Measurements from ENCODE around the gene DNMBP.
A peak's percentile ranks its signal among the peaks of the same experiment; 100 is the strongest.
"Not testable (repeated sequence)": the region's sequence is repeated elsewhere in the genome, so short reads cannot be mapped to it uniquely, and the experiment has no call there.

DNMBP gene

DNA sequence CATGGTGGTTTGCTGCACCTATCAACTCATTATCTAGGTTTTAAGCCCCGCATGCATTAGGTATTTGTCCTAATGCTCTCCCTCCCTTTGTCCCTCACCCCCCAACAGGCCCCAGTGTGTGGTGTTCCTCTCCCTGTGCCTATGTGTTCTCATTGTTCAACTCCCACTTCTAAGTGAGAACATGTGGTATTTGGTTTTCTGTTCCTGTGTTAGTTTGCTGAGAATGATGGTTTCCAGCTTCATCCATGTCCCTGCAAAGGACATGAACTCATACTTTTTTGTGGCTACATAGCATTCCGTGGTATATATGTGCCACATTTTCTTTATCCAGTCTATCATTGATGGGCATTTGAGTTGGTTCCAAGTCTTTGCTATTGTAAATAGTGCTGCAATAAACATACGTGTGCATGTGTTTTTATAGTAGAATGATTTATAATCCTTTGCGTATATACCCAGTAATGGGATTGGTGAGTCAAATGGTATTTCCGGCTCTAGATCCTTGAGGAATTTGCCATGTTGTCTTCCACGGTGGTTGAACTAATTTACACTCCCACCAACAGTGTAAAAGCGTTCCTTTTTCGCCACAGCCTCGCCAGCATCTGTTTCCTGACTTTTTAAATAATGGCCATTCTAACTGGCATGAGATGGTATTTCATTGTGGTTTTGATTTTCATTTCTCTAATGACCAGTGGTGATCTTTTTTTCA lies 146.1 kb downstream of the DNMBP start:
- DNase-seq (ENCODE audit: low read depth) = not testable (repeated sequence)

GRCh38 chr10:99860466-99860865 lies 149.3 kb downstream of the DNMBP start:
- DNase-seq (ENCODE audit: low read depth) = no peak

- DNase-seq (ENCODE audit: low read depth) = no peak
These were observed 150.2 kb downstream of the DNMBP start for GRCh38 chr10:99859585-99859984.

- DNase-seq (ENCODE audit: low read depth) = no peak
These were observed 150.9 kb downstream of the DNMBP start for GRCh38 chr10:99858849-99859248.

- no peak for DNase-seq (ENCODE audit: low read depth)
These were observed 154.2 kb downstream of the DNMBP start for GRCh38 chr10:99855479-99856071.

DNA sequence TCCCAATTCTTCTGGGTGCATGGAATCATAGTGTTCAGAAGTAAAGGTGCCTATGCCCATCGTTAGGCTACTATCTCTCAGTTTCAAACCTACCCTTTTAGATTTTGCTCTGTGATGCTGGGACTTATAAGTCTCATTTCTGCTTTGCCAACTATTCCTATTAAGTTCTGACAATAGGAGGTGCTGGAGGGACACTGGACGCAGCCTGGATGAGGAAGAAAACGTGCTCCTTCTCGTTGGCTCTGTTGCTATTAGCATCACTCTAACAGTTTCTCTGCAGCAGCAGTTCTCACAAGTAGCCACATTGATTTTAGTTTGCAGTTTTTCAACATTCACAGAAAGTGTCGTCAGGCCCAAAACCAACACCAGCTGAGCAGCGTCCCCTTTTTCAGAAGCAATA lies 154.9 kb downstream of the DNMBP start:
- no peak for DNase-seq (ENCODE audit: low read depth)

DNA sequence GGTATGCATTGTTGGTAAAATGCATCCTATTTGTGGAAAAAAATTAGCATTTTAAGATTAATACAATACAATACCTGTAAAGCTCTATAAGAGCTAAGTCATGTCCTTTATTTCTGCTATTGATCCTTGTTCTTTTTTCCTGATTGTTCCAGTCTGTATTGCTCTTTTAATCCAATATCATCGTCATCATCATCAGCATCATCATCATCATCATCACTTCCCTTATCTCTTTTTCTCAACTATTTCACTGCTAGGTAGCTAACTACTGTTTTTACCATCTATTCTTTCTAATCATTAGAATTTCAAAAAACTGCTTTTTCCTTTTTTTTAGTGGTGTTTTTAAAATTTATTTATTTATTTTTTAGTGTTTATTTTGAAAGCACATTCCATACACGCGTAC lies 156.1 kb downstream of the DNMBP start:
- no peak for DNase-seq (ENCODE audit: low read depth)

DNA sequence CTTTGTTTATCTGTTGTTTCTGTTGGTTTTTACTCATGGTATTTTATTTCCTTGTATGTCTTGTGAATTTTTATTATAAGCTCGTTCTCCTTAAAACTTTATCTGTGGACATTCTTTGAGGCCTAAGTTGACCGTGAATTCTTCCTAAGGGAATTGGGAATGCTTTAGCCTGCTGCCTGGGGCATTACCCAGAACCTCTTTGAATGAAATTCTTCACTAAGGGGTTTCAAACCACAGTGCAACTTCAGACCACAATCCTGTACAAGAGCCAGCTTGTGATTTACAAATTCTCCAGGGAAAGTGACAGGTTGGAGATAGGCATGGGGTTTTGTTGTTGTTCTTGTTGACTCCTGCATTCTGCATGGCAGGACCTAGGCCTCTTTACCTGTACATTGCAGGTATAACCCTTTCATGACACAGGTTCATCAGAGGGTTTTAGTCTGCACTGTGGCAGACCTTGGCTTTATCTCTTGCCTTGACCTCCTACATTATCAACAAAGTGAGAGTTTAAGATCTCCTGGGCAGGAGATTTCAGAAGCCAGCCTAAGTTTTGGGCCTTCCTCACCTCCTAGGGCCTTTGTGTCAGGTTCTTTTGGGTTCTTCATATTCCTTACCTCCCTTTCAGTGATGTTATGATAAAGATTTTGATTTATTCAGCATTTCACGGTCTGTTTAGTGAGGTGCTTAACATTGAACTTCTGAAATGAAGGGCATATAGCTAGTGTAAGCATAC lies 157.1 kb downstream of the DNMBP start:
- no peak for DNase-seq (ENCODE audit: low read depth)

DNA sequence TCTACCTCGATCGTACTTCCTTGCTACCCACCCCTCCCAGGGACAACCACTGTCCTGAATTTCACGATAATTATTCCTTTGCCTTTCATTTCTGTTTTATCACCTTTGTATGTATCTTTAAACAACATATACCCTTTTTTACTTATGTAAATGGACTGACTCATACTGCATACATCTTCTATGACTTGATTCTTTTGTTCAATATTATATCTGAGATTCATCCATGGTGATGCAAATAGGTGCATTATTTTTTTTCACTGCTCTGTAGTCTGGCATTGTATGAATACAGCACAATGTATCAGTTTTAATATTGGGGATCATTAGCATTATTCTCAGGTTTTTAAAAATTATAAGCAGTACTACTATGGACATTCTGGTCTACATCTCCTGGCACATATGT lies 157.9 kb downstream of the DNMBP start:
- no peak for DNase-seq (ENCODE audit: low read depth)

GRCh38 chr10:99850767-99851340 lies 158.9 kb downstream of the DNMBP start:
- no peak for DNase-seq (ENCODE audit: low read depth)

DNA sequence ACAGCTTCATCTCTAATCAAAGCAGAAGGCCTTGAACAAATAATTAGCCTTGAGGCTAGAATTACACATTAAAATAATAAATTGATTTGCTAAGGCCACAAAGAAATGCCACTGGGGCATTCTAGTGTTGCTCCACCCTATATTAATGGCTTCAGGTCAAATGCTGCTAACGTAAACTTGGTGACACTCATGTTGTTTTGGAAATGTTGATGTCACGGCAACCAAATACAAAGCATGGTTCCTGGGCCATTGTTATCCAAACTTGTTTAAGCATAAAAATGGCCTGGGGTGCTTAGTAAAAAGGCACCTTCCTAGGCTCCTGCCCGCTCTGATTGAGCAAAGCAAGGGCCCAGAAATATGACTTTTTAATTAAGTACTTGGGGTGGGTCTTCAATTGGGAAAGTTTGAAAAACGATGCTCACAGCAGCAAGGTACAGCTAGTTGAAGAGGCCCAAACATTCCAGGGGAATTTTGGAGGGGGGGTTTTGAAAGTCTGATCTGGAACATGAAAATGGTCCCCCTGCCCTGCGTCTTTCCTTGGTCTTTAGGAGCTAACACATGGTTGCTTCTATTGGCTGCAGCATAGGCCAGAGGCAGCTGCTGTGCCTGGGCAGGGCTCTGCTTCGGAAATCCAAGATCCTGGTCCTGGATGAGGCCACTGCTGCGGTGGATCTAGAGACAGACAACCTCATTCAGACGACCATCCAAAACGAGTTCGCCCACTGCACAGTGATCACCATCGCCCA lies 159.6 kb downstream of the DNMBP start:
- DNase-seq (ENCODE audit: low read depth) = no peak

DNA sequence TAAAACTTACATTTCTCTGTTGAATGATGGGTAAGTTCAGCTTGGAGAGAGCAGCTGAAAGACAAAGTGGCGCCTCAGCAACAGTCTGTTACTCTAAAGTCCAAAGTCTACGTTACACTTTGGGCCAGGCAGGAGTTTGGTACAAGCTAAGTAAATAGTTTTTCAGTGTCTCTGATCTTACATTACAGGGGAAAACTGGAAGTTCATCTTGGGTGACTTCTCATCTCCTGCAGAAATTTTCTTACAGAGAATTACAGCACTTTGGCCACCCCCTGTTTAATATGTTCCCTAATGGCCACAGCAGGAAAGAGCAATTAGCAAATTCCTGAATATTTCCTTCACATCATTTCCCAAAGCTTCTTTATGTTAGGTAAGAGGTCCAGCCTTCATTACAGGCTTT lies 160.2 kb downstream of the DNMBP start:
- no peak for DNase-seq (ENCODE audit: low read depth)

GRCh38 chr10:99849057-99849456 lies 160.7 kb downstream of the DNMBP start:
- no peak for DNase-seq (ENCODE audit: low read depth)

- peak; percentile 28 for DNase-seq (ENCODE audit: low read depth)
These were observed 163.8 kb downstream of the DNMBP start for GRCh38 chr10:99845837-99846382.

DNA sequence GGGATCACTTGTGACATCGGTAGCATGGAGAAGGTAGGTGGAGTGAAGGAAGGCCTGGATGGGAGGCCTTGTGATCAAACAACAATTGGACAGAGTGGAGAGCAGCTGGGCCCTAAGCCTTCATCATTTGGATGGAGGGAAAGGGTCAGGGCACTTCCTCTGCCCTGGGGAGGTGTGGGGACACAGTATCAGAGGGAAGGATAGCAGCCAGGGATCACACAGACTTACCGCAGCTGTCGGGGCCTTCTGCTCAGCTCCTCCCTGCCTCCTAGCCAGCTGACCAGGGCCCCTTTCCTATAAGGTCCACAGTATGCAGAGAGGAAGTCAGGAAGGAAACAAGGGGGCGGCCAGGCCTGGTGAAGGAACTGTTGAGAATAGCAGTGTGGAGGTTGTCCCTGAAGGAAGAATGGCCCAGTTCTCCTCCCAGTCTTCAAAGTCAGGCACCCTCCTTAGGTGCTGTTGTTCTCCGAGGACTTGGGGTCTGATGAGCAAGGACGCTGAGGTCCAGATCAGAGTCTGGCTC lies 165.3 kb downstream of the DNMBP start:
- no peak for DNase-seq (ENCODE audit: low read depth)

GRCh38 chr10:99843310-99843709 lies 166.4 kb downstream of the DNMBP start:
- DNase-seq (ENCODE audit: low read depth) = no peak

DNA sequence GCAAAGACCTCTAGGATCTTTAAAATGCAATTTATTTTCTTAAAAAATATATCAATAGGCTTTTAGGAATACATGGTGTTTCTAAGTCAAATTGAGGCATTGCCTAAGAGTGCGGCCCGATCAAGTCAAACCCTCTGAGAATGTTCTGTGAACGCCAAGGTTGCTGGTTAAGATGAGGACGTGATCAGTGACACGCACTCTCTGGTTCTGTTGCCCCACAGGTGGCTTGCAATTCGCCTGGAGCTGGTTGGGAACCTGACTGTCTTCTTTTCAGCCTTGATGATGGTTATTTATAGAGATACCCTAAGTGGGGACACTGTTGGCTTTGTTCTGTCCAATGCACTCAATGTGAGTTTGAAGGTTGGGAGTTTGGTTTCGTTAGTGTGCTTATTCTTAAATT lies 168.0 kb downstream of the DNMBP start:
- DNase-seq (ENCODE audit: low read depth) = no peak

- not testable (repeated sequence) for DNase-seq (ENCODE audit: low read depth)
These were observed 168.9 kb downstream of the DNMBP start for GRCh38 chr10:99840859-99841258.

- DNase-seq (ENCODE audit: low read depth) = no peak
These were observed 173.0 kb downstream of the DNMBP start for GRCh38 chr10:99836711-99837110.

GRCh38 chr10:99835947-99836346 lies 173.8 kb downstream of the DNMBP start:
- DNase-seq (ENCODE audit: low read depth) = no peak

GRCh38 chr10:99834410-99834809 lies 175.3 kb downstream of the DNMBP start:
- DNase-seq (ENCODE audit: low read depth) = no peak

GRCh38 chr10:99832439-99832838 lies 177.3 kb downstream of the DNMBP start:
- DNase-seq (ENCODE audit: low read depth) = no peak
